Suprapubic skin (tissue), 4 donors: ENCODE data around the gene PNPLA1.

ENCODE experiments used
- CTCF ChIP-seq, 2 donors: fragments of 200-600 bp in 1 of 2; fragments of 450-650 bp in 1 of 2; sonication (generic) in 1 of 2; IDR thresholded peaks; one replicate each; pipeline ENCODE4 v1.5.1; 2016 to 2019; ENCODE audit warnings: antibody characterized with exemption in 2 of 2, mild to moderate bottlenecking in 1 of 2, moderate library complexity in 1 of 2
- EP300 ChIP-seq: sonication (generic); formaldehyde crosslinking; IDR thresholded peaks from one replicate; pipeline ENCODE4 v1.6.1; 2017; ENCODE audit warnings: antibody characterized with exemption
- POLR2A ChIP-seq, 2 donors: fragments of 450-650 bp; IDR thresholded peaks; one replicate each; pipeline ENCODE4 v1.6.1; 2017; ENCODE audit warnings: antibody characterized with exemption in 2 of 2, mild to moderate bottlenecking in 2 of 2, moderate library complexity in 2 of 2
- POLR2AphosphoS5 ChIP-seq, 3 donors: sonication (generic); formaldehyde crosslinking; IDR thresholded peaks; one replicate each; pipeline ENCODE4 v1.6.1; 2017; ENCODE audit warnings: antibody characterized with exemption in 3 of 3

GRCh38 chr6:36327226-36327918, 57.5 kb downstream of the PNPLA1 start:
- no peak for TF ChIP-seq POLR2A (IDR thresholded peaks at IDR 0.05)
- TF ChIP-seq CTCF (IDR thresholded peaks at IDR 0.05): no peak
- TF ChIP-seq POLR2AphosphoS5 (IDR thresholded peaks at IDR 0.05): no peak
- TF ChIP-seq EP300: no peak
